NOMO-1 (cell line): Measurements from ENCODE around the gene PIPOX.
A peak's percentile ranks its signal among the peaks of the same experiment; 100 is the strongest.

Source experiments
- DNase-seq, 2 experiments: peaks; one replicate each; lab custom pipeline; 2025; ENCODE audit not compliant: unreplicated experiment in 2 of 2; lab: John Stamatoyannopoulos, UW

Gene PIPOX, protein sequence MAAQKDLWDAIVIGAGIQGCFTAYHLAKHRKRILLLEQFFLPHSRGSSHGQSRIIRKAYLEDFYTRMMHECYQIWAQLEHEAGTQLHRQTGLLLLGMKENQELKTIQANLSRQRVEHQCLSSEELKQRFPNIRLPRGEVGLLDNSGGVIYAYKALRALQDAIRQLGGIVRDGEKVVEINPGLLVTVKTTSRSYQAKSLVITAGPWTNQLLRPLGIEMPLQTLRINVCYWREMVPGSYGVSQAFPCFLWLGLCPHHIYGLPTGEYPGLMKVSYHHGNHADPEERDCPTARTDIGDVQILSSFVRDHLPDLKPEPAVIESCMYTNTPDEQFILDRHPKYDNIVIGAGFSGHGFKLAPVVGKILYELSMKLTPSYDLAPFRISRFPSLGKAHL

DNA sequence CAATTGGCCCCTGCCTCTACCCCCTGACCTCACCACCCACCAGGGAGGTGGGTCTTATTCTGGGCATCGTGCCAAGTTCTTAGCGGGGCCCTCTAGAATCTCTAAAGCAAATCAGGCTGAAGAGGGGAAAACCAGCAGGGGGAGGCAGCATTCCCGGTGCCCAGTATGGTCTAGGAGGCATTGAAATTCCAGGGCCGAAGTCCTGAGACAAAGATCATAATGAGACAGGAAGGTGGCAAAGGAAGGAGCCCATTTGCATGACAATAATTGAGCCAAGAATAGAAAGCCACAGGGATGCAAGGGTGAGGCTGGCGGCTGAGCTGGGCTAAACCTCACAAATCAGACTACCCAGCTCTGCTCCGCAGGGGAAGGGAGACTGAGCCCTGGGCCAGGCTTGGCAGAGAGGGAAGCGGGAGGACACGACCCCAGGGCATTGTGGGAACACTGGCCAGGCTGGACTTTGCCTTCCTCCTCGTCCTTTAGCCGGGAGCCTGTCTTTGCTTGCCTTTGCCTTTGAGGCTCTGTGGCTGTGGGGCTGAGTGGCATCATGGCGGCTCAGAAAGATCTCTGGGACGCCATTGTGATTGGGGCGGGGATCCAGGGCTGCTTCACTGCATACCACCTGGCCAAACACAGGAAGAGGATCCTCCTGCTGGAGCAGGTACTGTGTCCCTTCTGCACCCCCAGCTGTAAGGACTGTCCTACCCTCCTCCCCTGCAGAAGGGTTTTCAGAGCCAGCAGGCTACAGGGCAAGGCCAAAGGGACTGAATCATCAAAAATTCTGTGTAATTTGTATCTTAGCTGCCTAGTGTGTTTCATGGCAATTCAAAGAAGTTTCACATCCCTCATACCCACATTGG is at the start of gene PIPOX:
PIPOX (plus strand) TSS at position 463 of the 860 bp plus-strand sequence; CDS start at position 548, 85 bp downstream.
- DNase-seq, result peak; percentile 92 to 97

DNA sequence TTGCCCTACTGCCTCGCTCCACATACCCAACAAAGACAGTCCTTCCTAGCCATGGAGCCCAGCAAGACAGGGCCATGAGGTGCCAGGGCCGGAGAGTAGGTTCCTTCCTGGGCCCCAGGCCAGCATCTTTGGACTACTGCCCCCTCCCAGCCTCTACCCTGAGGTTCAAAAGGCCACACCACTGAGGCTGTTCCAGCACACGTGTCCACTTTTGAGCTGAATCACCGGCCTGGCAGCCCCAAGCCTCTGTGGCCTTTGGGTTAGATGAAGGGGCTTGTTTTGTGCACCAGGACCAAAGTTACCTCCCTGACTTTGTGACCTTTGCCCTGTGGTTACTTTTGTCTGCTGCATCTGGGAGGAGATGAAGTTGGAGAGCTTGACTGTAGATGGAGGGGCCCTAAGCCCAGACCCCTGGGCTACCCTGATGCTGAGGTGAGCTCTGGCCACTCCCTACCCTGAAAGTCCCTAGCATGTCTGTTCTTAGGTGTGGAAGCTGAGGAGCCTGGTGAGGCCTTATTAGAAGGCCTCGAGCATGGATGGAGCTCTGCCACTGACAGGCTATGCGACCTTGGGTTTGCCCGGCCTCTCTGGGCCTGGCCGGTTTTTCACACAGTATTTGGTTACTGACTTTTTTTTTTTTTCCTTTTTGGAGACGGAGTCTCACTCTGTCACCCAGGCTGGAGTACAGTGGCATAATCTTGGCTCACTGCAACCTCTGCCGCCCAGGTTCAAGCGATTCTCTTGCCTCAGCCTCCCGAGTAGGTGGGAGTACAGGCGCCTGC is 49.1 kb upstream of the PIPOX start:
- no peak for DNase-seq

DNA sequence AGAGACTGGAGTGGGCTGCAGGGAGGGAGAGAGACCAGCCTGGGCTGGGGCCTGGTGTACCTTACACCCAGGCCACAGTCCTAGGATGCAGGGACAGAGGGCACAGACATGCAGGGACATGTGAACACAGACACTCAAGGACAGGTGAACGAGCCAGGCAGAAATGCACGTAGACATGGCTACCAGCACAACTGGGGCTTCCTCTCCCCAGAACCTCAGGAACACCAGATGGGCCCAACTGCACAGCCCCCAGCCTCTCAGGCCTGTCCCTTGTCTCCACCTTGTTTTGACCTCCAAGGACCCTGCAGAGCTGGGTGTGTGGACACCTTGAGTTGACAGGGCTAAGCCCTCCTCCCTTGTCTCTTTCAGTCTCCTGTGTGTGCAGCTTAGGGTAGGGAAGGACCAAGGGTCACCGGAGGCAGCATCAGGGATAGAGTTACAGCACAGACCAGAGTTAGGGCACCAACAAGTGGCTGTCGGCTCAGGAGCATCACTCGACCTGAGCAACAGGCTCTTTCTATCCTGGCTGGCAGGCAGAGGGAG is 46.3 kb upstream of the PIPOX start:
- no peak for DNase-seq

DNA sequence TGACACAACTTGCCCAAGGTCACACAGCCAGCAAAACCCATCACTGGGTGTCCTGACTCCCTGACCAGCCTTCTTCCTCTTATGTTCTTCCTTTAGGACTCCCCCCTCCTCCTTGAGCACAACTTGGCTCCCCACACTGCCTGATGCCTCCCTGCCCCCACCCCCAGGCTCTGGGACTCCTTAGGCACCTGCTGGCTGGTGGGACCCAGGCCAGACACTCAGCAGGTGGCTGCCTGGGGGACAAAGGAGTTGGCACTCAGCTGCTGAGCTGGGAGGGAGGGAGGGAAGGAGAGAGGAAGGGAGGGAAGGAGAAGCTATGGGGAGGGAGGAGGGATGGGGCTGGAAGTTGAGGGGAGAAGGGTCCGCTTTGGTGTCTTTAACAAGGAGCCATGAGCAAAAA is 45.1 kb upstream of the PIPOX start:
- DNase-seq, result no peak

DNA sequence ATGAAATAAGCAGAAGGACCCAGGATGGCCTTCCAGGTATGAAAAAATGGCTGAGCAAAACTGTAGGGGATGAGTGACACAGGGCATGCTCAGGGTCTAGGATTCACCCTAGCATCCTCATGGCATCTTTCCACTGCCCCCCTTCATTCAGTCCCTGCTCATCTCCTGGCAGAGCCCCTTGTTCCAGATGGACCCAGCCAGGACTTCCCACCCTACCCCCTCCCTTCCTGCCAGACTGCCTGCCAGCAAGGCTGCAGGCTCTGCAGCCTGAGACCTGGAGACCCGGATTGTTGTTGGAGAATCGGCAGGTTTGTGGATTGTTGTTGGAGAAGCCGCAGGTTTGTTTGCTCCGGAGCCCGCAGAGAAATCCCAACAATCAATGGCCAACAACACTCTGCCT is 43.7 kb upstream of the PIPOX start:
- no peak for DNase-seq

DNA sequence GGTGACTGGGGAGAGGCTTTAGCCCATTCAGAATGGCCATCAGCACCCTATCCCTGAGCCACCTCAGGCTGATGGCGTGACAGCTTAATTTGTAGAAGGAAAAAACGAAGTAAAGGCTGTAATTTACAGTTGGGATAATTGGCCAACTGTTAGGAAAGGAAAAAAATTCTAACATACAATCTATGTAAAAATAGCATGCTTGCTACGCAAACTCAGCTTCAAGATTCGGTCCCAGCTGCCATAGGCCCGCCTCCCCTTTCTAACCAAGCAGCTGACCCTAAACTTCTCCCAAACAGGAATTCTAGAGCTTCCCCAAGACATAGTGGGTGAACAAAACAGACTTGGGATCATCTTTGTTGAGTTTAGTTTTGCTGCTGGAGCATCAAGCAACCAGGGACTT is 42.0 kb upstream of the PIPOX start:
- no peak for DNase-seq

DNA sequence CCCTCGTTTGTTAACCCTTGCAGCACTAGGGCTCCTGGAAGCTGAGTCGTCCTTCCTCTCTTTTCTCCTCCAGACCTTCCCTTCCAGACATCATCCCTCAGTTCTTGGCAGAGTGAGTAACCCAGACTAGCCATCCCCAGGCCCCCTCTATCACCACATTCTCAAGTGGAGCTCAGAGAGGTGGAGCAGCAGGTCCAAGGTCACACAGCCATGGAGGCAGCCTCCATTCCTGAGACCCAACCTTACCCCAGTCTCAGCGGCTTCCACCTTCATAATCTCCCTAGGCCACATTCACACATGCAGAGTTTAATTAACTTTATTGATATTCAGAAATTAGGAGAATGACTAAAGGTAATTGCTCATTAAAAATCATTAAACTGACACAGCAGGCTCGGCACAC is 40.1 kb upstream of the PIPOX start:
- DNase-seq, result no peak

DNA sequence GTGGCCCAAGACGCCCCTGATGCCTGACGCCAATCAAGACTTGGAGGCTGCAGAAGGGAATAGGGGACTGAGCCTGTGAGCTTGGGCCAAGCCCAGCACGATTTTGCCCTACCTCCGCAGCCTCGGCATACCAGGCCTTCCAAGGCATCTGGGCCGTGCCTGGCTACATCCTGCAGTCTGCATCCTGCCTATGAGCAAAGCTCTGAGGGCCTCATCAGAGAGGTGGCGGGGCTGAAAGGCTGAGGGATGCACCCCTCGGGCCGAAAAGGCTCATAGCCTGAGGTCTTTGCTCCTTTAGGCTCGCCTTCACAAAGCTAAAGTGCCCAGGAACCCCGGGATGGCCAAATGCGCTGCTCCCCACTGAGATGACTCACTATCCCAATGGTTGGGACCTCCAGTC is 39.7 kb upstream of the PIPOX start:
- no peak for DNase-seq

DNA sequence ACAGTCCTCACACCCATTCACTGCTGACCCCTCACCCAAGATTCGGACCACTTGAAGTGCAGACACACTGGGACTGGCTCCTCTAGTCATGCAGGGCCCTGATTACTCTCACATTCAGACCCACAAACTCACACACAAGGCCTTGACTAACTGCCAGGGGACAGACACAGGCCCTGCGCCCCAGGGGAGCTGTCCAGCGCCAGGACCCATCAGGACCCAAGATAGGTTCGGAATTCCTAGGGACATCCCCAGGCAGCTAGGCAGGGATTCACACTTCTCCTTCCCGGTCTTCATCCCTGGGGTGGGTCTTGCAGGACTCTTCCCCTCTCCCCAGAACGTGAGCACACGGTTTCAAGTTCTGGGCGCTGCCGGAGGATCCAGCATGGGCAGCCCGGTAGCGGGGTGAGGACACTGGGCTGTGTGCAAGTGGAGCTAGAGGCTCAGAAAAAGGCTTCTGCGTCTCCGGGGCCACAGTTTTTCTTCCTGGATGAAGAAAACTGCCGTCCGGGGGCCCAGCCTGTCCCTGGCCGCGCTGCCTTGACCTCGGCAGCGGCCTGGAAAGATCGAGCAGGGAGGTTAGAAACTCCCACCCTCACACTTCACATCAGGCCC is 38.8 kb upstream of the PIPOX start:
- no peak for DNase-seq

DNA sequence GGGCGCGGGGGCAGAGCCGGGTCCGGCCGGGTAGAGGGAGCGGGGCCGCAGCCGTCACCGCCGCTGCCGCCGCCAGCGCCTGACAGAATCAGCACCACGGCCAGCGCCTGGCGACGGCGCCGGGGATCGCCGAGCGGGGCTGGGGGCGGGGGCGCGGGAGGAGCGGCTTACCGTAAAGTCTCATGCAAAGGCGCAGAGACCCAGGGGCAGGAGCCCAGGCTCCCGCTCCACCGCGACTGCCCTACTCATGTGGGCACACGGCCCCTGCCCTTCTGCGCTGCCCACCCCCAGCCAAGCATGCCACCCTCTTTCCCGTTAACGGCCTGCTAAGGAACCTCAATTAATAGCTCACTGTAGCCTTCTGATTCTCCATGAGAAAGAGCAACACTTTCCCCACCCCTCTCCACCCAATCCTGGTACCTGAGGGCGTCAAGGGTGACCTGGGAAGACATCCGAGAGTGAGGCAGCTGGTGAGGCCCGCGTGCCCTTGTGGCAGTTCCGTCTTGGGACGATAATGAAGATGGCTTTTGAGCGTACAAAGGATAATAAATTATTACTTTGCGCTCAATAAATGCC is 36.9 kb upstream of the PIPOX start, which contains the start of gene SEZ6:
SEZ6 (minus strand) TSS at position 98 of the 576 bp plus-strand sequence. CDS start 164 bp downstream, outside the sequence.
- DNase-seq, result peak; percentile 38 to 68

DNA sequence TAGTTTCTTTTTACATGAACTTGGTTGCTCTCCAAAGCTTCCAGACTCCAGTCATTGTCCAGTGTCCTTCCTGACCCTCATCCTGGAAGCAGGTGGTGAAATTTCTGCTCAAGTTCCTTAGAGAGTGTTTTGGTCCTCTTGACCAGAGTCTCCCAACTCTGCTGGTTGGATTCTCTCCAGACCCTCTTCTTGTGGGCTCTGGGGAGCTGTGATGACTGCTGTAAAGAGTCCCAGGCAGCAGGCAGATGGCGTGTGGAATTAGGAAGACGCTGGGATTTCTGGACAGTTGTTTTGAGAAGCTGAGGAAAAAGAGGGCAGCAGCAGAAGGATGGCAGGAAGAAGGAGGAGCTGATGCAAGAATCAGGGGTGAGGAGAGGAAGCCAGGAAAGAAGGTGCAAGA is 35.5 kb upstream of the PIPOX start:
- DNase-seq, result no peak

DNA sequence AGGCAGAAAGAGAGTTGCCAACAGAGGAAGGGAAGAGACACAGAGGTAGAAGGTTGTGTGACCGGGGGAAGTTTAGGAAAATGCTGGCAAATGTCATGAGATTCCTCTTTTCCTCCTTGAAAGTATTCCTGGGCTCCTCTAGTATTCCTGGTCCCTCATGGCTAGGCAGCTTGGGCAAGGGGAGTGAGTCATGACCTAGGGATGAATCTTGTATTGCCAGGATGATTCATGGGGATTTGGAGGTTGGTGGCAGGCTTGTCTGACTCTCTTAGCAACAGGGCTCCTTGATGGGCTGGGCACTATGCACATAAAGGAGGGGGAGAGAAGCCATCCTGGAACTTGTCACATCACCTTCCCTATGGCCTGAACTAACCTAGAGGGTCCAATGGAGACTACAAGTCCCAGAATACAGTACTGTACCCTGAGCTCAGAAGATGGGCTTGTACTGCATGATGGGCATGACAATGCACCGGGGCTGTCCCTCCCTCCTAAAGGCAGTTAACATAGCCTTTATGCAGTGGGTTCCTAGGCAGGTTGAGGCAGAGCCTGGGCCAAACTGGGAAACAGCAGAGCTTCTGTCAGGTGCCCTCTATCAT is 35.0 kb upstream of the PIPOX start:
- no peak for DNase-seq

DNA sequence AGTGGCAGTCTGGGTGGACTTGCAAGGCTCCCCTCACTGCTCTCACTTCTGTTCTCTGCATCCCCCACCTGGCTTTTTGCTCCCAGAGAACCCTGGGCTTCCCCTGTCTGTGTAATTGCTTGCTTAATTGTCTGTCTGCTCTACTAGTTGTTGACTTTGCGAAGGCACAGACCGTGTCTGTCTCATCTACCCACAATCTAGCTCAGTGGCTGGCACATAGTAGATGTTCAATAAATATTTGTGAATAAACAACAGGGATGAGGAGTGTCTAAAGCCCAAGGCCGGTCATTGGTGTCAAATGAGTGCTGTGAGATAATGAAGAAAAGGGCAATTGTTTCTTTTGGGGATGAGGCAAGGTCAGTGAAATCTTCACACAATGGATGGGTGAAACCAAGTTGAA is 34.4 kb upstream of the PIPOX start:
- no peak for DNase-seq

DNA sequence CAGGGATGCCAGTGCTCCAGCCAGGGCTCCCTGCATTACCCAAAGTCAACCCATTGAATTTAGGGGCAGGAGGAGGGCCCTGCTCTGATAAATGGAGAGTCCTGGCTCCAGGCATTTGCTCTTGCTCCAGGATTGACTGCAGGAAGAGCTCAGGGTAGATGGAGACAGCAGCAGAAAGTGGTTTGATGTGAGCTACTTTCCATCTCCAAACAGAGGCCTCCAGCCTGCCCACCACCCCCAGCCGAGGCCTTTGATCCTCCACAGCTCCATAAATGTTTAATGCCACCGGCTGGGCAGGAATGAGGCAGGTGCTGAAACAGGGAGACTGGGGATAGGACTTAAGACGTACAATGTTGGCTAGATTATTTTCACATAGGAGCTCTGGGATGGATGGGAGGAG is 32.8 kb upstream of the PIPOX start:
- no peak for DNase-seq

DNA sequence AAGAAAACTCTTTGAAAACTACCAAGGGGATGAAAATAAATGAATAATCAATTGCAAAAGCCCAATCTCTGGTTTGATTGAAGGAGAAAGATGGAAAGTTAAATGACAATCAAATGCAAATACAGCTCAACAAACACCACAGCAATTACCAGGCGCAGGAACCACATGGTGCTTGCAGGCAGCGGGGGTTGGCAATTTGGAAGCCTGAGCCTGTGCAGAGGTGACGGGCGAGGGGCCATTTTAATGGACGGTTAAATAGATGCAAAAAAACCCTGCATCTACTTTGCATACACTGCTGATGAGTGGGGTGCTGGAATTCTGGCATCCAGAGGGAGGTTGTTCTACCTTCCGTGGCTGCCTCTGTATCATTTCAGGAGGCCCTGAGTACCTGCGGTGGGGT is 32.4 kb upstream of the PIPOX start:
- DNase-seq, result no peak

DNA sequence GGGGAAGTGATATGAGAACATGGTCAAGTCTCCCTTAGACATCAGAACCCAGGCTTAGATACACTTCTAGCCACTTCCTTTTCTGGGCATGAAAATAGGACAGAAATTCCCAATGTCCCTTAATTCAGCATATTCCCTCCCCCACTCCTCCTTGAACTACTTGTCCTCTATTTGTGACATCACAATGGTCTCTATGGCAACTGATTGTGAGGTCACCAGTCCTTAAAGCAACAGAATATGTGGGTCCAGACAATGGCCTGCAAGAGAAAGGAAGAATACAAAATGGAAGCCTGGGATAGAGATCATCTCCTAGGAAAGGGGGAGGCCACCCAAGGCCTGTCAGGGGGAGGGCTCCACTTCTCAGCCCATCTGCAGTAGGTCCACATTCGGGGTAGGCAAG is 30.4 kb upstream of the PIPOX start:
- no peak for DNase-seq

DNA sequence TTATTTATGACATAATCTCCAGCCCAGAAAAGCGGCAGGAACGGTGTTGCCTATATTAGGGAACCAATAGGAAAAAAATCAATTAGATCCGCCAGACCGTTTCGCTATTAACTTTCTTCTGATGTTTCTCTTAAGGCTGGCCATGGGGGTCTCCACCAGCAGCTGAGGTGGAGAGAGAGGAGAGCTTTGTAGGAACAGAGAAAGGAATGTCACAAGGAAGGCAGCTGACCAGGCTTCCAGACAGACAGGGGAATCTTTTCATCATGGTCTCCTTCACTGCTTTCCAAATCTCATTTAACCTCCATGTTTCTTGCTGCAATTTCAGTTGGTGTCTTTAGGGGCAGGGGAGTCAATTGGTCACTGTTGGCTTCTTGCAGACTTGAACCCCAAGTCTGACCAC is 28.2 kb upstream of the PIPOX start:
- no peak for DNase-seq

DNA sequence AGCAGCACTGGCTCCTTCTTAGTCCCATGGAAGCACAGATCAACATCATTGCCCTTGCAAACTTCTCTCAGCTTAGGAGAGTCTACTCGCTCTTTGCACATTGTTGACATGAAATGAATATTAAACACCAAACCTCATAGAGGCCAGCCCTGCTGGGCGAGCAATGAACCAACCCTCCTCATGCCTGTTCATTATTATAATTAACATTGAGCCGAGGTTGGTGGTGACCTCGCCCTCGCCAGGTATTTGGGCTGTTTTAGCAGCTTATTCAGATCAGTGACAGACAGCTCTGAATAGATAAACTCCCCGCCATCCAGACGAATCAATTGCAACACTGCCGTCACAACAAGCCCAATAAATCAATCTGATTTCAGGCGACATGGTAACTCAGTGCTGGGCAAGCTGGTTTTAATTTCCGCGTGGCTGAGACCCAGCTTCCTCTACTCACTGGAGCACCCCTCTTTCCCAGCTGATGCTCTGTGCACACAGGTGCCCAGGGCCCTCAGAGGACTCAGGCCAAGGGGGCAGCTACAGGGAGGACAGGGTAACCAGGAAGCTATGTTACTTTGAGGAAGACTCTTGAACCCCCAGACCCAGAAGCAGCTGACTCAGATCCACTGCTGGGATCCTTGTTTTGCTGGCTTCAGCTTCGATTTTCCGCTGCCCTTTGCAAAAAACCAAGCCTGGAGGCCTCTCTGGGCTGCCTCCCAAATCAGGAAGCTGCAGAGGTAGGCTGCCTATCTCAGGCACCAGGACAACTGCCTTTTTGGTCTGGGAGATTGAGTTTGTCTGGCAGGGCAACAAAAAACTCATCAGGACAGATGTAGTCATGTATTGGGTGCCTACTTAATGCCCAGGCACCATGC is 26.4 kb upstream of the PIPOX start:
- no peak for DNase-seq
